PC-9 (cell line): ENCODE data around the gene MTERF2.

ENCODE experiments used
- EZH2 ChIP-seq: fragments of 200-600 bp; sonication (generic); IDR thresholded peaks from 2 replicates; pipeline ENCODE4 v1.8.0; 2017; ENCODE audit warnings: antibody characterized with exemption, low read depth
- TF ChIP-seq, protein P1 (sequence below): fragments of 200-600 bp; sonication (generic); conservative IDR thresholded peaks from 2 replicates; pipeline ENCODE4 v1.6.1; 2017; ENCODE audit warnings: mixed run types, antibody characterized with exemption, mild to moderate bottlenecking, moderate library complexity

- TF ChIP-seq, protein P1, sequence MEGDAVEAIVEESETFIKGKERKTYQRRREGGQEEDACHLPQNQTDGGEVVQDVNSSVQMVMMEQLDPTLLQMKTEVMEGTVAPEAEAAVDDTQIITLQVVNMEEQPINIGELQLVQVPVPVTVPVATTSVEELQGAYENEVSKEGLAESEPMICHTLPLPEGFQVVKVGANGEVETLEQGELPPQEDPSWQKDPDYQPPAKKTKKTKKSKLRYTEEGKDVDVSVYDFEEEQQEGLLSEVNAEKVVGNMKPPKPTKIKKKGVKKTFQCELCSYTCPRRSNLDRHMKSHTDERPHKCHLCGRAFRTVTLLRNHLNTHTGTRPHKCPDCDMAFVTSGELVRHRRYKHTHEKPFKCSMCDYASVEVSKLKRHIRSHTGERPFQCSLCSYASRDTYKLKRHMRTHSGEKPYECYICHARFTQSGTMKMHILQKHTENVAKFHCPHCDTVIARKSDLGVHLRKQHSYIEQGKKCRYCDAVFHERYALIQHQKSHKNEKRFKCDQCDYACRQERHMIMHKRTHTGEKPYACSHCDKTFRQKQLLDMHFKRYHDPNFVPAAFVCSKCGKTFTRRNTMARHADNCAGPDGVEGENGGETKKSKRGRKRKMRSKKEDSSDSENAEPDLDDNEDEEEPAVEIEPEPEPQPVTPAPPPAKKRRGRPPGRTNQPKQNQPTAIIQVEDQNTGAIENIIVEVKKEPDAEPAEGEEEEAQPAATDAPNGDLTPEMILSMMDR: no peak
- no peak for TF ChIP-seq EZH2
These were observed 44.2 kb downstream of the MTERF2 start for GRCh38 chr12:106942775-106943174.
